Adipose tissue (tissue), 3 donors: ENCODE results near the gene NUP214. TPM values are rescaled to one million over a fixed set of nuclear protein-coding genes. Genes with fewer than 3 reads are reported as not detected.
"Not testable (repeated sequence)": the region's sequence is repeated elsewhere in the genome, so short reads cannot be mapped to it uniquely, and the experiment has no call there.

Experiments used
- H3K27ac ChIP-seq: one replicate; pipeline ENCODE4 v1.5.1; 2013; ENCODE audit warnings: low read depth, low read length
- WGBS, 3 donors: extraction: QIAGEN DNeasy Blood & Tissue Kit; methylation state at CpG; one replicate each; pipeline ENCODE4 v1.1.7; 2013; 5-methylcytosine and 5-hydroxymethylcytosine counted together
- polyA plus RNA-seq, 3 donors: library from polyadenylated mRNA; stranded (reverse); fragments of 200-250 nt; gene quantifications; one replicate each; pipeline ENCODE4 v1.2.3, GENCODE V29; 2013
- donor health status: healthy with polysubstance abuse.
- donor health status: Bipolar disorder and iron deficiency.
- donor health status: healthy.

Gene NUP214
- polyA plus RNA-seq, 3 donors, result 14.8 to 28.8 (median 16.5) TPM

- WGBS, 3 donors, result 79 to 92% (median 80%) methylated on average over 3 of the region's 3 CpGs
- no peak overlapping the region for H3K27ac ChIP-seq
Measured at GRCh38 chr9:131144201-131144600, 18.8 kb downstream of the NUP214 start.

DNA sequence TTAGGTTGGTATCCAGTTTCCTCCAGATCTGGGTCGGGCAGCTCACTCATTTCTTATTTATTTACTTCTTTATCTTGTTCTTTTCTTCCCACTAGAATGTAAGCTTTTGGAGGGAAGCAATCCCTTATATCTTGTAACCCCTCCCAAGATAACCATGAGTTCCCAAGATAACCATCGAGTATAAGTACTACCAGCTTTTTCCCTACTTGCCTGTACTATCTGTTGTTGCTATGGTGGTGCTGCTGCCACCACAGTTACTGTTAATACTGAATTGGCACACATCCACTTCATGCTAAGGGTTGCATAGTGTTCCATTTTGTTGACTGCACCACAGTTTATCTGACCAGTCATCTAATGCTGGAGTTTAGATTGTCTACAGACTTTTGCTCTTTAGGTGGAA, 19.9 kb downstream of the NUP214 start:
- H3K27ac ChIP-seq, result no peak overlapping the region
- WGBS, 3 donors, result 70 to 87% (median 87%) methylated on average over 2 of the region's 2 CpGs

DNA sequence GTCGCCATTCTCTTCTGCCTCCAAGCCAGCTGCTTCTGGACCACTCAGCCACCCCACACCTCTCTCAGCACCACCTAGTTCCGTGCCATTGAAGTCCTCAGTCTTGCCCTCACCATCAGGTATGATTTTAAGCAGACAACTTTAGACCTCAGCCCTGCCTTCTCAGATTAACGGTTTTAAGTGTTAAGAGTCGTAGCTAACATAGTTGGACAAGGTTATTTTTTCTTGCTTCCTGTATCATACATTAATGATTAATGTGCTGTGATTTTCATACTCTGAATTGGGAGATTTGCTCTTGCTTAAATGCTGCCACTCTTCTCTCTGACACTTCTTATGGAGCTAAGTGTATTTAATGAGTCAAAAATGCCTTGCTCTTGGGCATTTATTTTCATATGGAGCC, 20.8 kb downstream of the NUP214 start:
- H3K27ac ChIP-seq, result no peak overlapping the region
- 86 to 97% (median 93%) methylated on average over 4 of the region's 4 CpGs for WGBS, 3 donors

- WGBS, 3 donors, result 87 to 94% (median 90%) methylated on average over 3 of the region's 3 CpGs
- no peak overlapping the region for H3K27ac ChIP-seq
Measured at GRCh38 chr9:131148276-131148675, 22.9 kb downstream of the NUP214 start.

- WGBS, 3 donors, result 80 to 88% (median 86%) methylated on average over 7 of the region's 7 CpGs
- no peak overlapping the region for H3K27ac ChIP-seq
Measured at GRCh38 chr9:131148966-131149687, 23.7 kb downstream of the NUP214 start.

GRCh38 chr9:131149688-131150053, 24.3 kb downstream of the NUP214 start:
- WGBS, 3 donors, result 57 to 66% (median 65%) methylated on average over 5 of the region's 5 CpGs
- no peak overlapping the region for H3K27ac ChIP-seq

- H3K27ac ChIP-seq, result no peak overlapping the region
- WGBS, 3 donors, result 88 to 94% (median 92%) methylated on average over 4 of the region's 4 CpGs
Measured at GRCh38 chr9:131153595-131153994, 28.2 kb downstream of the NUP214 start.

DNA sequence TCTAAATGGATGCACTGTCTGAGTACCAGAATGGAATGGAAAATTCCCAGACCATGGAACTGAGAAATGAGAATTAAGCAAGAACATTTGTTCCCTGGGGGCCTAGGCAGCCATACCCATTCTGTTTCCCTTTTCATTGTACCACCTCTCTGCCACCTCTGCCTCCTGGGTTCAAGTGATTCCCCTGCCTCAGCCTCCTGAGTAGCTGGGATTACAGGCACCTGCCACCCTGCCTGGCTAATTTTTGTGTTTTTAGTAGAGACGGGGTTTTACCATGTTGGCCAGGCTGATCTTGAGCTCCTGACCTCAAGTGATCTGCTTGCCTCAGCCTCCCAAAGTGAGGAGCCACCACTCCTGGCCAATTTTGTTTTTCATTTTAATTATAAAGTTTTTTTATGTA, 33.3 kb downstream of the NUP214 start:
- not testable (repeated sequence) for H3K27ac ChIP-seq
- 94 to 100% (median 94%) methylated on average over 1 of the region's 1 CpG for WGBS, 3 donors

DNA sequence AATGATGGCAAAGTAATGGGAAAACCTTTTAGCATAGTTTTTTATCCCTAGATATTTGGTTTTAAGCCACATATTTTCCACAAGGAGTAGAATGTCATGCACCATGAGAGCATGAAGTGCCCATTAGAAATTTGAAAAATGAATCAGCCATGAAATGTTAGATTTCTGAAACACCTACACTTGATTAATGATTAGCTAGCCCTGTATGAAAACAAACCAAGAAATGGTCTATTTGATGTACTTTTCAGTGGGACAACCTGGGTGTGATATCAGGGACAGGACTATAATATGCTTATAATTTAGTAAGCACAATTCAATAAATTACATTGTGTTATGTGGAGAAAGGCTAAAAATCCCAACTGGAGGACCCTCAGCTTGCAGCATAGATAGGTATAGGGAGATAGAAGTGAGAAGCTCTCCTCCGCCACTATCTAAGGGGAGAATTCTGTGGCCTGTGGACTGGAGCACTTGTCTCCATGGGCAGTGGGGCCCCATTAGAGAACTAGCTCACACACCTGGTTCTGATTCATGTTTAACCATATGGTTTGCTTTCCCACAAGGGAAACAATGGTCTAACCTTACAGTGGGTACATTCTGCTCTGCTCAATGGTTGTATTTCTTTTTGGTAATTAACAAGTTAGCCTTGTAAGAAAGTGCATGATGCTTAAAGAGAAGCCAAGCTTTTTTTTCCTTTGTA, 35.2 kb downstream of the NUP214 start:
- H3K27ac ChIP-seq, result no peak overlapping the region
- WGBS, 3 donors, result 90 to 95% (median 93%) methylated on average over 1 of the region's 1 CpG

- WGBS, 3 donors, result 88 to 92% (median 90%) methylated on average over 6 of the region's 6 CpGs
- no peak overlapping the region for H3K27ac ChIP-seq
Measured at GRCh38 chr9:131161585-131161984, 36.2 kb downstream of the NUP214 start.

DNA sequence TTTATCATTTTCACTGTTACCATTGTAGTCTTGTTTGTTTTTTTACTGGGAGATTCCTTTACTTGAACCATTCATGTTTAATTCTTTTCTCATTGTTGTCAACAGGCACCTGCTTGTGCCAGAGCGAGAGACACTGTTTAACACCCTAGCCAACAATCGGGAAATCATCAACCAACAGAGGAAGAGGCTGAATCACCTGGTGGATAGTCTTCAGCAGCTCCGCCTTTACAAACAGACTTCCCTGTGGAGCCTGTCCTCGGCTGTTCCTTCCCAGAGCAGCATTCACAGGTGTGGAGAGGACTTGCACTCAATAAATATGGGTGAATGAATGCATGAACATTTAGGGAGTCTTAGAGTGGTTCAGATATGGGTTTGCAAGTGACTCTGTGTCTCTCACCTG, 37.5 kb downstream of the NUP214 start:
- WGBS, 3 donors, result 88 to 97% (median 92%) methylated on average over 4 of the region's 4 CpGs

DNA sequence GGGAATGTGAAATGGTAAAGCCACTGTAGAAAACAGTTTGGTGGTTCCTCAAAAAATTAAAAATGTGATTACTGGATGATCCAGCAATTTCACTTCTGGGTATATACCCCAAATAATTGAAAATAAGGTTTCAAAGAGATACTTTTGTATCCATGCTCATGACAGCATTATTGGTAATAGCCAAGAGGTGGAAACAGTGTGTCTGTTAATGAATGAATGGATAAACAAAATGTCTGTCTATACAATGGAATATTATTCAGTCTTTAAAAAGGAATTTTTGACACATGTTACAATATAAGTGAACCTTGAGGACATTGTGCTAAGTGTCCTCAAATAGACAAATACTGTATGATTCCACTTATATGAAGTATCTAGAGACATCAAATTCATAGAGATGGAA, 40.1 kb downstream of the NUP214 start:
- no peak overlapping the region for H3K27ac ChIP-seq

More for the DNA sequence above, 37.5 kb downstream of the NUP214 start:
- no peak overlapping the region for H3K27ac ChIP-seq

GRCh38 chr9:131167146-131167692, 41.8 kb downstream of the NUP214 start:
- 33 to 72% (median 60%) methylated on average over 6 of the region's 6 CpGs for WGBS, 3 donors
- no peak overlapping the region for H3K27ac ChIP-seq

GRCh38 chr9:131167936-131168335, 42.5 kb downstream of the NUP214 start:
- no peak overlapping the region for H3K27ac ChIP-seq
- 82 to 96% (median 85%) methylated on average over 4 of the region's 4 CpGs for WGBS, 3 donors

- H3K27ac ChIP-seq, result no peak overlapping the region
- 87 to 94% (median 89%) methylated on average over 7 of the region's 7 CpGs for WGBS, 3 donors
Measured at GRCh38 chr9:131169563-131170240, 44.3 kb downstream of the NUP214 start.

DNA sequence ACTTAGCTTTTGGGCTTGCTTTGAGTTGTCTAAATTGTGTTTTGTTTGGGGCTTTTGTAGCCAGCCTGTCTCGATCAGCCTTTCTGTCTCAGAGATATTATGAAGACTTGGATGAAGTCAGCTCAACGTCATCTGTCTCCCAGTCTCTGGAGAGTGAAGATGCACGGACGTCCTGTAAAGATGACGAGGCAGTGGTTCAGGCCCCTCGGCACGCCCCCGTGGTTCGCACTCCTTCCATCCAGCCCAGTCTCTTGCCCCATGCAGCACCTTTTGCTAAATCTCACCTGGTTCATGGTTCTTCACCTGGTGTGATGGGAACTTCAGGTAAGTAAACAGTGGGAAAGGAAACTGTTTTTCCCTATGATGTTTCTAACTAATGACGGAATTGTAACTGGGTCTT, 48.6 kb downstream of the NUP214 start:
- 94 to 99% (median 96%) methylated on average over 10 of the region's 10 CpGs for WGBS, 3 donors
- H3K27ac ChIP-seq, result no peak overlapping the region

DNA sequence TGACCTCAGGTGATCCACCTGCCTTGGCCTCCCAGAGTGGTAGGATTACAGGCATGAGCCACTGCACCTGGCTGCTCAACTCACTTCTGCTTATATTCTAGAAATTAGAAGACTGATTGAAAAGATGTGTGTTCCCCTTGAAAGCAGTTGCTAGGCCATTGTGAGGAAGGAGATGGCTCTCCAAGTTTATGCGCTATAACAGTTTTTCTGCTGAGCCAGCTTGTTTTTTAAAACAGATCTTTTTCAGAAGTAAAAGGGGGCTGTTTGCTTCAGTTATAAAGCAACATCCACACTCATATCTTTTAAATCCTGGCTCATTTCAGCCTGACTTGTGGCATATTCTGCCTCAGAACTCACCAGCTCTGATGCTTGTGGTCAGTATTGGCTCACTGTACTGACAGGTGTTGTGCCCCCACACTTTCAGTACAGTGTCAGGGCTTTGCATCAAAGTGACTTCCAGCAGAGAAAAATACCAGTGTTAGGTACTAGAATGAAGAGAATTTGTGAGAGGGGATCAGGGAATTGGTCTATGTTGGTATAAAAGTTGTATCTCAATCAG, 49.4 kb downstream of the NUP214 start:
- 96 to 100% (median 100%) methylated on average over 1 of the region's 1 CpG for WGBS, 3 donors
- no peak overlapping the region for H3K27ac ChIP-seq

GRCh38 chr9:131177898-131178297, 52.5 kb downstream of the NUP214 start:
- no peak overlapping the region for H3K27ac ChIP-seq
- WGBS, 3 donors, result 74 to 85% (median 85%) methylated on average over 1 of the region's 1 CpG

DNA sequence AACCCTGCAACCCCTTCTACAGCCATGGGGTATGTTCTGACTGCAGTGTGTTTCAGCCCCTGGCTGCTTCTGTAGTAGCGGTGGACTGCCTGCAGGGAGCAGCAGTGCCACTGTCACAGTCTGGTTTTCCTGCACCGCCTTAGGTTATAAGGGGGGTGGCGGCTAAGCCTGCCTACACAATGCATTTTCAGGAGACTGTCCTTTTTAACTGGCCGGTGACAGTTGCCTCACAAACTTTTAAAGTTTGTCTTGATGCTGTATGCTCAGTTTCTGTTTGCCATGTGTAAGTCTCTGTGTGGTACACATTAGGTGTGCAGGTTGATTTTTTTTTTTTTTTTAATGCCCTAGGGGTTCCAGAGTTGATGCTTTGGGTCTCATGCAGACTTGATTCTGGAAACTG, 53.0 kb downstream of the NUP214 start:
- 17 to 55% (median 33%) methylated on average over 4 of the region's 4 CpGs for WGBS, 3 donors

More for the DNA sequence above, 53.0 kb downstream of the NUP214 start:
- no peak overlapping the region for H3K27ac ChIP-seq
